Stimulated activated naive B cell treated with anti-CD40 and anti-IgM and Interleukin-4, amounts not matched to agents 10 μg/mL and 1 μg/mL and 100 μg/mL, for 72 hours (primary cell): ENCODE data around the gene SCYGR6.
"Not testable (repeated sequence)": the region's sequence is repeated elsewhere in the genome, so short reads cannot be mapped to it uniquely, and the experiment has no call there.

Experiments
- ATAC-seq, 2 donors: fragments of 150-1000 bp; cut with Tn5 transposase; replicated peaks; 2 replicates each; pipeline ENCODE4 v1.10.0; 2021; ENCODE audit warnings: moderate library complexity in 1 of 2
- DNase-seq: peaks from one replicate; pipeline ENCODE4 v3.0.0; 2021
- H3K27ac Mint-ChIP-seq: one replicate; pipeline ENCODE4 v1.8.0; 2022; ENCODE audit warnings: mild to moderate bottlenecking, mixed read lengths
- H3K27me3 Mint-ChIP-seq, 2 donors: one replicate each; pipeline ENCODE4 v1.8.0; 2022; ENCODE audit warnings: mixed read lengths in 2 of 2
- H3K36me3 Mint-ChIP-seq, 2 donors: one replicate each; pipeline ENCODE4 v1.8.0; 2022; ENCODE audit warnings: mixed read lengths in 2 of 2, mild to moderate bottlenecking in 1 of 2
- H3K4me1 Mint-ChIP-seq, 2 donors: one replicate each; pipeline ENCODE4 v1.8.0; 2022; ENCODE audit warnings: mixed read lengths in 2 of 2, mild to moderate bottlenecking in 1 of 2
- H3K4me3 Mint-ChIP-seq, 2 donors: one replicate each; pipeline ENCODE4 v1.8.0; 2022; ENCODE audit warnings: mild to moderate bottlenecking in 2 of 2, mixed read lengths in 2 of 2, moderate library complexity in 1 of 2
- H3K9me3 Mint-ChIP-seq, 2 donors: one replicate each; pipeline ENCODE4 v1.8.0; 2022; ENCODE audit warnings: mixed read lengths in 2 of 2, mild to moderate bottlenecking in 1 of 2

Gene SCYGR6, protein sequence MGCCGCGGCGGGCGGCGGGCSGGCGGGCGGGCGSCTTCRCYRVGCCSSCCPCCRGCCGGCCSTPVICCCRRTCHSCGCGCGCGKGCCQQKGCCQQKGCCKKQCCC

DNA sequence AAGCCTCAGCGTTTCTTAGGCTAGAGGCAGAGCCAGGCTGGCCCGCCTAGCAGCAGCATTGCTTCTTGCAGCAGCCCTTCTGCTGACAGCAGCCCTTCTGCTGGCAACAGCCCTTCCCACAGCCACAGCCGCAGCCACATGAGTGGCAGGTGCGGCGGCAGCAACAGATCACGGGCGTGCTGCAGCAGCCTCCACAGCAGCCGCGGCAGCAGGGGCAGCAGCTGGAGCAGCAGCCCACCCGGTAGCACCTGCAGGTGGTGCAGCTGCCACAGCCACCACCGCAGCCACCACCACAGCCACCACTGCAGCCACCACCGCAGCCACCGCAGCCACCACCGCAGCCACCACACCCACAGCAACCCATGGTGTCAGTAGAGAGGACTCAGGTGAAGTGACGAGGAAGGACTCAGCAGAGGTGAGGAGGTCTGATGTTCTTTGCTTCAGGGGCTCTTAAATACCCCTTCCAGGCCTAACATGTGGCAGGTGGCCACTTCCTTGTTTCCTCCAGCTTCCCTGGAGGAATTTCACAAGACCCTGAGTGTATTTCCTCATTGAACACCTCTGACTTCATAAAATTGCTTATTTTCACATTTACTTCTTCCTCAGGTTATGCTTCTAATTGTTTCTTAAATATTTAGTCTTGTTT, at the start of gene SCYGR6:
Gene SCYGR6 (minus strand): TSS at position 364 of the 646 bp plus-strand sequence. CDS start 0 bp downstream, at position 364.
- no peak for ATAC-seq
- Mint-ChIP-seq H3K4me1 (no peaks in the 10 kb centered on the region), H3K9me3 (no peaks in the 10 kb centered on the region), H3K4me3 (no peak within 1 kb of the TSS), H3K36me3 (no peaks in the 10 kb centered on the region), H3K27me3 (peaks cover 21 to 22% of the 10 kb centered on the region in 2 donors), H3K27ac (no peak within 1 kb of the TSS)
- no peak for DNase-seq

DNA sequence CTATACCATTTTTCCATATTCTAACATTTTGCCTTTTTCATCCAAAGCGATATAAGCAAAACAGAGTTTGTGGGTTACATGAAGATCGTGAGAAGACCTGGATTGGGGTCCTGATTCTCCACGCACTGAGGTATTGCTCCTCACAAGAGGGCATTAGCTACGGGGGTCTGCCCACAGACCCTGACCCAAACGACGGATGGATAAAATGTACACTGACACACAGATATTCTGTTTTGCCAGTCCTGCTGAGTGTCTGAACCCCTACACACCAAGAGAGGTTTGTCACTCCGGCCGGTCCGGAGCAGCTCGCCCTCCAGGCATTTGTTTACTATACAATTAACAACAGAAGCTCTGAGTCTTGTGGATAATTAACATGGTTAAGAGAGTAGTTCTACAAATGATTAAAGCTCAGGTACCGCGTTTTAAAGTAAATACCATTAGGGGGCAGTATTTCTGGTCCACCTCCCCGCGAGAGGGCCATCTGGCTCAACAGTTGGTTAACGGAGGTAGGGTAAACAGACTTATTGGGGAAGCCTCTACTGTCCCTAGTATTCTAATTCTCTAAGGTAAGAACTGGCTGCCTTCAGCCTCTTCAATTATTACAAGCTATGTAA, 49.6 kb upstream of the SCYGR6 start:
- Mint-ChIP-seq H3K36me3 (no peaks in the 10 kb centered on the region), H3K4me3 (no peak overlapping the region), H3K27me3 (peaks cover 0 to 17% of the 10 kb centered on the region in 2 donors), H3K9me3 (no peaks in the 10 kb centered on the region), H3K27ac (no peak overlapping the region), H3K4me1 (no peaks in the 10 kb centered on the region)
- no peak for ATAC-seq
- no peak for DNase-seq

DNA sequence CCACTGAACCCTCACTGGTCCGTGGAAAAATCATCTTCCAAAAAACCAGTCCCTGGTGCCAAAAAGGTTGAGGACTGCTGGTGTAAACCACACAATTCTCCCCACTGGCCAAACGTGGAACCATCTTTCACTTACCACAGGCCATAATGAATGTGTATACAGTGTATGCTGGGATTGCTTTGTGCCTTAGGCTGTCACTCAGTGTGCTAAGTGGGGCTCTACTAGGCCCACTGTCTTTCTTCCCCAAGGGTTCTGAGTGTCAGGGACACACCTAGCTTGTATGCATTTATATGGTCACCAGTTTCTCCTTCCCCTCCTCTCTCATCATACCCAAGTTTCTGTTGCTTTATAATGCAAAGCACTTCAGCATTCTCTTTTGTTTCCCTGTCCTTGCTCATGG, 48.4 kb upstream of the SCYGR6 start:
- Mint-ChIP-seq H3K9me3 (no peaks in the 10 kb centered on the region), H3K27ac (no peak overlapping the region), H3K4me3 (no peak overlapping the region), H3K27me3 (peaks cover 0 to 7% of the 10 kb centered on the region in 2 donors), H3K4me1 (no peaks in the 10 kb centered on the region), H3K36me3 (no peaks in the 10 kb centered on the region)
- ATAC-seq = no peak
- no peak for DNase-seq

DNA sequence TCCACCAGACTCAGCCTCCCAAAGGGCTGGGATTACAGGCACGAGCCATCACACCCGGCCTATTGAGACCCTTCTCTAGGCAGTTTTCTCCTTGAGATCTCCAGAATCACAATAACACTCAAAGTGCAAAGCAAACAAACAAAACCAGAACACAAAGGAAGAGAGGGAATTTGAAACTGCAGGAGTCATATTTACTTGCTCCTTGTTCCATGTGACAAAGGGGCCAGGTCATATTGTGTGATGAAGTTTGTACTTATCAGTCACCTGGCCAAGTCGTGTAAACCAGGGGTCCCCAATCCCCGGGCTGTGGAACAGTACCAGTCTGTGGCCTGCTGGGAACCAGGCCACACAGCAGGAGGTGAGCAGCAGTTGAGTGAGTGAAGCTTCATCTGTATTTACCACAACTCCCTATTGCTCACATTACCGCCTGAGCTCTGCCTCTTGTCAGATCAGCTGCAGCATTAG, 47.7 kb upstream of the SCYGR6 start:
- H3K4me3 Mint-ChIP-seq = no peak overlapping the region
- DNase-seq (no peak), ATAC-seq (no peak)
- H3K4me1 Mint-ChIP-seq = no peaks in the 10 kb centered on the region
- H3K36me3 Mint-ChIP-seq = no peaks in the 10 kb centered on the region
- H3K27ac Mint-ChIP-seq = no peak overlapping the region
- H3K9me3 Mint-ChIP-seq = no peaks in the 10 kb centered on the region
- peaks cover 3 to 7% of the 10 kb centered on the region in 2 donors for H3K27me3 Mint-ChIP-seq

DNA sequence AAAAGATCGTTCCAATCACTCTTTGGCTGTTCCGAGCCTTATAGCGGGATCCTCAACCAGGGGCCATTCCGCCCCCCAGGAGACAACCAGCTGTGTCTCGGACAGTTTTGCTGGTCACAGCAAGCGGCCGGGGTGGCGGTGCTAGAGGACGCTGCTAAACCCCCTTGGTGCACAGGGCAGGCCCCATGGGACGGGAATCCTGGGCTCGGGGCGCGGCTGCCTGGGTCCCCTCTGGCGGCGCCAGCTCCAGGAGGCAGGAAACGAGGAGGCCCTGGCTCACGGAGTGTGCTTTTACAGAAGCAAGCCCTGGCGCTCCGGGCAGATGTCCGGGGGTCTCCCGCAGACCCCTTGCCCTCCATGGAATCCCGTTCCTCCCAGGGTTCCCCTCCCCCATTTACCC, 43.3 kb upstream of the SCYGR6 start:
- no peak for DNase-seq

DNA sequence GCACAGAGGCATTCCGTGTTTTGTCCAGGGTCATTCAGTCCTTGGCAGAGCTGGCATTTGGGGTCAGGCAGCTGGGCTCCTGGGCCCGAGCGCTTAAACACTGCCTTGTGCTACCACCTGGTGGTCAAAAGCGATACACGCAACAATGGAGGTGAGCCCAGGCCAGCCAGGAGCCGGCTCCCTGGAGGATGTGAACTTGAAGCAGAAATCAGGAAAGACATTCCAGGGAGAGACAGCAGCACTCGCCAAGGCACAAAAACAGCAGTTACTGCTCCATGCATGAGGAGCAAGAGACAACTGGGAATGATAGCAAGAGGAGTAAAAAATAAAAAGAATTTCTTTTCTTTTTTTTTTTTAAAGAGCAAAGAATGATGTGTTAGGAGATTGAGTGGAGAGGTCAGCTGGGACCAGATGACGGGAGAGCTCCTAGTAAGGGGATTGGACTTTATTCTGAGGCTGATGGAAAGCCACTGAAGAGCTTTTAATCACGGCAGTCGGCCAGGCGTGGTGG, 41.9 kb upstream of the SCYGR6 start:
- Mint-ChIP-seq H3K36me3 (no peaks in the 10 kb centered on the region), H3K4me1 (peaks cover 2 to 5% of the 10 kb centered on the region in 2 donors), H3K27ac (no peak overlapping the region), H3K4me3 (no peak overlapping the region), H3K27me3 (peaks cover 6 to 7% of the 10 kb centered on the region in 2 donors), H3K9me3 (no peaks in the 10 kb centered on the region)
- ATAC-seq = peak; percentile 92
- peak; percentile 47 for DNase-seq

More for the DNA sequence above, 43.3 kb upstream of the SCYGR6 start:
- H3K4me1 Mint-ChIP-seq = peaks cover 2 to 5% of the 10 kb centered on the region in 2 donors
- peaks cover 5 to 6% of the 10 kb centered on the region in 2 donors for H3K27me3 Mint-ChIP-seq
- no peak overlapping the region for H3K4me3 Mint-ChIP-seq
- H3K27ac Mint-ChIP-seq = no peak overlapping the region
- no peaks in the 10 kb centered on the region for H3K36me3 Mint-ChIP-seq
- no peak for ATAC-seq
- no peaks in the 10 kb centered on the region for H3K9me3 Mint-ChIP-seq

DNA sequence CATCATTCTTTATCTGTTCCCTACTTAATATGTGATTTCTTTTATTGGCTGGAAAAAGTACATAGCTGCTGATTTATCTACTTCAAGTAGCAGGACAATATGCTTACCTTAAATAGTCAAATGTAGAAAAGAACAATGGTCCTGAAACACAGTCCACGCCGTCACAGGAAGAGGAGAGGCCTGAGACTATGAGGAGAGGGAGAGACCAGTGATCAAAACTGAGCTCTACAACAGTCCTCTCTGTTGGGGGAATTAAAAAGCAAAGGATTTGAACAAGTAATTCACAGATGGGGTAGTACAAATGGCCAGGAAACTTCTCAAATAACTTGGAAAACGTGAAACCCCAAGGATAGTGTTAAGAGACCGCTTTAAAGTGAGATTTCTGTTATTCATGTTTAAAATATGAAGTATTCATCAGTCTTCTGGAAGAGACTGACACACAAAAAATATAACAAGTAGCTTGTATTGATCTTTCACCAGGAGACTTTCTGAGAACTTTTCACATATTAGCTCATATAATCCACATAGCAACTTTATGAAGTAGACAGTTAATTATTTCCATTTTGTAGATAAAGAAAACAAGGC, 41.3 kb upstream of the SCYGR6 start:
- Mint-ChIP-seq H3K27ac (no peak overlapping the region), H3K27me3 (peaks cover 8 to 13% of the 10 kb centered on the region in 2 donors), H3K36me3 (no peaks in the 10 kb centered on the region), H3K9me3 (peaks cover 0 to under 1% of the 10 kb centered on the region in 2 donors), H3K4me3 (no peak overlapping the region), H3K4me1 (peaks cover 2 to 5% of the 10 kb centered on the region in 2 donors)
- ATAC-seq (no peak), DNase-seq (no peak)

DNA sequence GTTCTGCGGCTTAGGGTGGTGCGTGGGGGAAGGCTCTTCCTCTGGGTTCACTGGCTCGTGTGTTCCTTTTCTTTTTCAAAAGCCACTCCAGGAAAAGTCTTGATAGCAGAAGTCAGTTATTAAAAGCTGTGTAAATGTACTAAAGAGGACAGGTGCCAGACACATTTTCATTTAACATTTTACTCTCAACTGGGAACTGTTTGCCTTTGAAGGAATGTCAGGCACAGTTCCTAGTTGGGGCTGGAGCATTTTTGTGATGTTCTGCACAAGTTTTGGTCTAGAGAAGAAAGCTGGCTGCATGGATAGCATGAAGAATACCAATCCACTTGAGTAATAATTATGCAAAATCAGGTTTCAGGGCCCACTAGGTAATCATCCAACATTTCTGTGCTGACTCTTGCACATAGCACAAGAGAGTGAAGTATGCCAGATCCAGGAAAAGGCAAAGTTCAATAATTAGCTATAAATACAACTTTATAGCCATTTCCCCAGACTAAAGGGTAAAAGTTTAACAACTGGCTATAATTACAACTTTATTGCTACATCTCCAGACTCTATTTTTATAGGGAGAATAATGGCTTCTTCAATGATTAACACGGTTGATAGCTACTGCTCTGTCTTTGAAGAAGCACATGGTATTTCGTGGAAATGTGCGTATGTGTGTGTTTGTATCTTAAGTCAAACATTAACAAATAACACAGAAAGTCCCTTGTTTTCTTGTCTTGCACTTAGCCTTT, 37.4 kb upstream of the SCYGR6 start:
- H3K9me3 Mint-ChIP-seq = peaks cover 0 to 2% of the 10 kb centered on the region in 2 donors
- DNase-seq (no peak), ATAC-seq (no peak)
- no peak overlapping the region for H3K4me3 Mint-ChIP-seq
- H3K36me3 Mint-ChIP-seq = no peaks in the 10 kb centered on the region
- H3K4me1 Mint-ChIP-seq = peaks cover 2 to 5% of the 10 kb centered on the region in 2 donors
- no peak overlapping the region for H3K27ac Mint-ChIP-seq
- peaks cover 8 to 21% of the 10 kb centered on the region in 2 donors for H3K27me3 Mint-ChIP-seq

DNA sequence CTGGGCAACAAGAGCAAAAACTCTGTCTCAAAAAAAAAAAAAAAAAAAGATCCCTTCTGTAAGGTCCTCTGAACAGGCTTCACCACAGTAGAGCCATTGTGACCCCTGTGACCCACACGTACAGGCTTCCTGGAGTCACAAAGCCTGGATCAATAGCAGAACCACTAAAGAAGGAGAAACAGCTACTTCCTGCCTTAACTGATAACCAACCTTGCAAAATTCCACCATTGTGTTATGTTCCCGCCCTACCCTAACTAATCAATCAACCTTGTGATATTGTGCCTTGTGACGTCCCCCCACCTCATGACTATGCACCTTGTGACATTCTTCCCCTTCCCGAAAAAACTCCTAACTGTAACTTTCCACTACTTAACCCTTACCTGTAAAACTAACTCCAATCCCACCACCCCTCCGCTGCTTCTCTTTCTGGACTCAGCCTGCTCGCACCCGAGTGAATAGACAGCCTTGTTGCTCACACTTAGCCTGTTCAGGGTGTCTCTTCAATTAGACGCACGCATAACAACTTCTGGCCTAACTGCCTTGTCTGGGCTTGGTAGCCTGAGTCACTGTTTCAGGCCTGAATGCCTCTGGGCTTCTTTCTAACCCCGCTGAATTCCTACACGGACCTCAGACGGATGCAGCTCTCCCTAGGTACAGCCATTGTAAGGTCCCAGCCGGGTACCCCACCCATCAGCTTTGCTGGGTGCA, 35.0 kb upstream of the SCYGR6 start:
- peaks cover 0 to 2% of the 10 kb centered on the region in 2 donors for H3K9me3 Mint-ChIP-seq
- no peaks in the 10 kb centered on the region for H3K4me1 Mint-ChIP-seq
- ATAC-seq = no peak
- H3K36me3 Mint-ChIP-seq = no peaks in the 10 kb centered on the region
- DNase-seq = no peak
- H3K27ac Mint-ChIP-seq = no peak overlapping the region
- H3K27me3 Mint-ChIP-seq = peaks cover 4 to 15% of the 10 kb centered on the region in 2 donors
- no peak overlapping the region for H3K4me3 Mint-ChIP-seq

DNA sequence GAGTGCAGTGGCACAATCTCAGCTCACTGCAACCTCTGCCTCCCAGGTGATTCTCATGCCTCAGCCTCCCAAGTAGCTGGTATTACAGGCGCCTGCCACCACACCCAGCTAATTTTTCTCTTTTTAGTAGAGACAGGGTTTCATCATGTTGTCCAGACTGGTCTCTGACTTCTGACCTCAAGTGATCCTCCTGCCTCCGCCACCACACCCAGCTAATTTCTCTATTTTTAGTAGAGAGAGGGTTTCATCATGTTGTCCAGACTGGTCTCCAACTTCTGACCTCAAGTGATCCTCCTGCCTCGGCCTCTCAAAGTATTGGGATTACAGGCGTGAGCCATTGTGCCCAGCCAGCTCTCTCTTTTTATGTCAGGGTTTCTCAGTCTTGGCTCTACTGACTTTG, 31.7 kb upstream of the SCYGR6 start:
- H3K9me3 Mint-ChIP-seq, H3K4me3 Mint-ChIP-seq, ATAC-seq, H3K27ac Mint-ChIP-seq, H3K36me3 Mint-ChIP-seq, DNase-seq, H3K4me1 Mint-ChIP-seq: not testable (repeated sequence)
- H3K27me3 Mint-ChIP-seq = peaks cover 4 to 21% of the 10 kb centered on the region in 2 donors

DNA sequence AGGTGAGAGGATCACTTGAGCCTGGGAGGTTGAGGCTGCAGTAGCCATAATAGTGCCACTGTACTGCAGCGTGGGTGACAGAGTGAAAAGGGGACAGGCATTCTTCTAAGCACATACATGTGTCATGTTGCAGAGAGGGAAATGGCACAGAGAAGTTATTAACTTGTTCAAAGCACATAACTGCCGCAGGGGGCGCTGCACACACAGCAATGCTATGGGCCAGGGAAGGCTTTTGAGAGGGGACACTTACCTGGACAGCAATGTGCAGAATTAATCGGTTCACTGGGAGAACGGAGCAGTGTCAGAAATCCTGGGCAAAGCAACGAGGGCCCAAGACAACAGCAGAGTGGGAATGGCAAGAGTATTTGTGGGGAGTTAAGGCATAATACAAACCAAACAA, 23.5 kb upstream of the SCYGR6 start:
- H3K4me1 Mint-ChIP-seq = no peaks in the 10 kb centered on the region
- no peak overlapping the region for H3K27ac Mint-ChIP-seq
- DNase-seq (no peak), ATAC-seq (no peak)
- no peaks in the 10 kb centered on the region for H3K36me3 Mint-ChIP-seq
- H3K27me3 Mint-ChIP-seq = peaks cover 8 to 9% of the 10 kb centered on the region in 2 donors
- H3K9me3 Mint-ChIP-seq = no peaks in the 10 kb centered on the region
- H3K4me3 Mint-ChIP-seq = no peak overlapping the region

DNA sequence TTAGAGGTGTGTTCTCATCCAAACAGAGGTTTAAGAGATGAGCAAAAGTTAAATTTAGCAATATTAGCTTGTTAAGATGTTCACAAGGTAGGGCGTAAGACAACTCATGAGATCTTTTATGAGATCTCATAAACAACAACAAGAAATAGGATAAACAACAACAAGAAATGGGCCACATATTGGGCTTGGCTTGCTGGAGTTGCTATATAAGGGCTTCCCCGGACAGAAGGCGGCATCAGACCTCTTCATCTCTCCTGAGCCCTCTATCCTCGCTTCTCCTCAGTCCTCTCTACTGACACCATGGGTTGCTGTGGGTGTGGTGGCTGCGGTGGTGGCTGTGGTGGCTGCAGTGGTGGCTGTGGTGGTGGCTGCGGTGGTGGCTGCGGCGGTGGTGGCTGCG, 21.0 kb upstream of the SCYGR6 start, which contains the start of gene SCYGR8:
Gene SCYGR8 (plus strand): TSS at position 301 of the 400 bp plus-strand sequence. CDS start 0 bp downstream, at position 301.
- no peaks in the 10 kb centered on the region for H3K9me3 Mint-ChIP-seq
- ATAC-seq = no peak
- no peaks in the 10 kb centered on the region for H3K36me3 Mint-ChIP-seq
- no peak within 1 kb of the TSS for H3K27ac Mint-ChIP-seq
- no peaks in the 10 kb centered on the region for H3K4me1 Mint-ChIP-seq
- peaks cover 5 to 9% of the 10 kb centered on the region in 2 donors for H3K27me3 Mint-ChIP-seq
- no peak for DNase-seq
- H3K4me3 Mint-ChIP-seq = no peak within 1 kb of the TSS

DNA sequence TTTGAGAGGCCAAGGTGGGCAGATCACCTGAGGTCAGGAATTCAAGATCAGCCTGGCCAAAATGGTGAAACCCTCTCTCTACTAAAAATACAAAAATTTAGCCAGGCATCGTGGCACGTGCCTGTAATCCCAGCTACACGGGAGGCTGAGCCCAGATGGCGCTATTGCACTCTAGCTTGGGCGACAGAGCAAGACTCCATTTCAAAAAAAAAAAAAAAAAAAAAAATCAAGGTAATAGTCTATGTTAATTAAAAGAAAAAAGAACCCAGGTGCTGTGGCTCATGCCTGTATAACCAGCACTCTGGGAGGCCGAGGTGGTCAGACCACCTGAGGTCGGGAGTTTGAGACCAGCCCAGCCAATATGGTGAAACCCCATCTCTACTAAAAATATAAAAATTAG, 16.1 kb upstream of the SCYGR6 start:
- not testable (repeated sequence) for DNase-seq, ATAC-seq, H3K9me3 Mint-ChIP-seq, H3K4me3 Mint-ChIP-seq, H3K36me3 Mint-ChIP-seq, H3K4me1 Mint-ChIP-seq, H3K27ac Mint-ChIP-seq
- peaks cover 4 to 14% of the 10 kb centered on the region in 2 donors for H3K27me3 Mint-ChIP-seq
